ENCODE data around the gene DEGS2.

Gene DEGS2

DNA sequence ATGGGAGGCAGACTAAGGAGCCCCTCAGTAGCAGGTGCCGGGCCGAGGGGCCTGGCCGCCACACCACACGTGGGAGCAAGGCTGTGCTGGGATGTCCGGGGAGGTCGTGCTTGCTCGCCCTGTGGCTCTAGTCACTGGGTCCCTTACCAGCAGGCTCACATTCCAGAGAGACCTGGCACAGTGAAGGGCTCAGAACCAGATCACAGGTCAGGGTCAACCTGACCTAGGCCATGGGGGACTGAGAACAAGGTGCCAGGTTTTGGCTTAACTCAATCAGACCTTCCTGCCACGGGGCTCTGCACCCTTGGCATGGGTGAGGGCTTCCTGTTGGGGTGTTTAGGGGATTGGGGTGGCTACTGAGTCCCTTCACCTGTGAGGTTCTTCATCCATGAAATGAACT lies 22.3 kb downstream of the DEGS2 start:
- FAIRE-seq (no peak), DNase-seq (ENCODE audit: extremely low spot score, insufficient read length, low read depth) (no peak)

GRCh38 chr14:100135784-100136183 lies 23.7 kb downstream of the DEGS2 start:
- no peak for FAIRE-seq
- DNase-seq (ENCODE audit: extremely low spot score, insufficient read length, low read depth): no peak

- DNase-seq (ENCODE audit: extremely low spot score, insufficient read length, low read depth) (no peak), FAIRE-seq (no peak)
Measured at GRCh38 chr14:100135073-100135472, 24.4 kb downstream of the DEGS2 start.

- DNase-seq (ENCODE audit: extremely low spot score, insufficient read length, low read depth) (no peak), FAIRE-seq (no peak)
Measured at GRCh38 chr14:100134586-100134985, 24.9 kb downstream of the DEGS2 start.

GRCh38 chr14:100132903-100133510 lies 26.4 kb downstream of the DEGS2 start:
- no peak for FAIRE-seq
- no peak for DNase-seq (ENCODE audit: extremely low spot score, insufficient read length, low read depth)

- FAIRE-seq (no peak), DNase-seq (ENCODE audit: extremely low spot score, insufficient read length, low read depth) (no peak)
Measured at GRCh38 chr14:100132161-100132902, 27.1 kb downstream of the DEGS2 start.

DNA sequence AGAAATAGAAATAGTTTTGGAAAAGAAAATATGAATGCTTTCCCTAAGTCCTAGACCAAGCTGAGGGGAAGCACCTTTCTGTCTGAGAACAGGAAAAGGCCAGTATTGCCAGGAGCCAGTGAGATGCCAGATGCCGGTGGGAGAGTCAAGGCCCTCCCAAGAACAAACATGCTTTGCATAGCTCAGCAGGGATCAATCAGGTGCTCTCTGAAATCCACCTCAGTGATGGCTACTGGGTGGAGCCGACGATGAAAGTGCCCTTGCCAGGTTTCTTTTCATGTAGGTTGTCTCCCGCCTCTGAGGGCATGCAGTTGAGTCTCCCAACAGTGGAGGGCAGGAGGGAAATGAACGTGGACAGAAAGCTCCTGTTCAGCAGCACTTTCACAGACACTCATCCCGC lies 28.3 kb downstream of the DEGS2 start:
- FAIRE-seq (no peak), DNase-seq (ENCODE audit: extremely low spot score, insufficient read length, low read depth) (no peak)

DNA sequence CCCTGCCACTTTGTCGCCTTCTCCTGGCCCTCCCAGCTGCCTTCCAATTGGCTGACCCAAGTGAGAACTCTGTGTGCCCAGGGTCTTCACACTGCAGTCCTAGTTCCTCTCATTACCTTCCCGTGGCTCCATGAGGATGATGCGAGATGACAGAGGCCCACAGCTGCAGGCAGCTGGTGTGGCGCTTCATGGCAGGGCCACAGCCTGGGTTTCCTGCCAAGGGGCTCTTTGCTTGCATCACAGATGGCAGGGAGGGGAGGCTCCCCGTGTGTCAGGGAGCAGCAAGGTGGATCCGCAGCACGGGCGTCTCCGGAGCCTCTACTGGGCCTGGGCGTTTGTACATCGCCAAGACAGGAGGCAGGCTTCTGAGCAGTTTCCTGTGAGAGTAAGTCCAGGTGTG lies 28.9 kb downstream of the DEGS2 start:
- no peak for FAIRE-seq
- no peak for DNase-seq (ENCODE audit: extremely low spot score, insufficient read length, low read depth)

- no peak for FAIRE-seq
- no peak for DNase-seq (ENCODE audit: extremely low spot score, insufficient read length, low read depth)
Measured at GRCh38 chr14:100129161-100129589, 30.3 kb downstream of the DEGS2 start.

DNA sequence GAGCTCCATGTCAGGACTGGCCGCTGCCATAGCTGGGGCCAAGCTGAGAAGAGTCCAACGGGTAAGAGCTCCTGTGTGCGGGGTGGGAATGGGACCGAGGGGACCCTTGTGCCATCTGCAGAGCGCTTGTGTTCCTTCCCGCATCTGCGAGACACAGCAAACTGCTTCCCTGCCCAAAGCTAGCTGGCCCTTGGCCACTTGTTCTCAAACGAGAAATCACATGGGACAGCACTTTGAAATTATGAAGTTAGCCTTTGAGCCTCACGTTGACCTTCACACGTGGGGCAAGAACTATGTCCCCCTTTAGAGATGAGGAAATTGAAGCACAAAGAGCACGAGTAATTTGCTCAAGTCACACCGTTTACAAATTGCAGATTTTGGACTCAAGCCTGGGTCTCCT lies 30.8 kb downstream of the DEGS2 start:
- DNase-seq (ENCODE audit: extremely low spot score, insufficient read length, low read depth): no peak
- FAIRE-seq: no peak

DNA sequence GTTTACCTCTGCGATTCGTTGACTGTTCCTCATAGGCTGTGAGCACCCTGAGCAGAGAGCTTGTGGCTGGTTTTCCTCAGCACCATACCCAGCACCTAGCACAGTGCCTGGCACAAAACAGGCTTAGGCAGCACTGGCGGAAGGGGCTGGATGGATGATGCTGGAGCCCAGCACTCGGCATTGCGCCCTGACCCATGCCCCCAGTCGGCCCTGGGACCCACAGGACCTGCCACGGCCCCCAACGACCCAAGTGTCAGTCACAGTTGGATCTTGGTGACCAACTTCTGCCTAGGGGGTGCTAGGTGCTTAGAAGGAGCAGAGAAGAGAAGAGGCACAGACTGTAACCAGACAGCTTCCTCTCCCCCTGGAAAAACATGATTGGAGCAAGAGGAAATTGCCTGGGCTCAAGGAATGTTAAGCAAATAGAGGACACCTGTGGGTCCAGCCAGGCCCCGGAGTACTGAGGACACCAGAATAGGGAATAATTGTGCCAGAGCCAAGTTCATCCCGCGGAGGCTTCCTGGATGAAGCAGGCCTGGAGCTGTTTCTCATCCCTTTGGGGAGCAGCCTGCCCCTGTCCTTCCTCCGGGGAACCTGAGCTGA lies 31.5 kb downstream of the DEGS2 start:
- DNase-seq (ENCODE audit: extremely low spot score, insufficient read length, low read depth): no peak
- no peak for FAIRE-seq

DNA sequence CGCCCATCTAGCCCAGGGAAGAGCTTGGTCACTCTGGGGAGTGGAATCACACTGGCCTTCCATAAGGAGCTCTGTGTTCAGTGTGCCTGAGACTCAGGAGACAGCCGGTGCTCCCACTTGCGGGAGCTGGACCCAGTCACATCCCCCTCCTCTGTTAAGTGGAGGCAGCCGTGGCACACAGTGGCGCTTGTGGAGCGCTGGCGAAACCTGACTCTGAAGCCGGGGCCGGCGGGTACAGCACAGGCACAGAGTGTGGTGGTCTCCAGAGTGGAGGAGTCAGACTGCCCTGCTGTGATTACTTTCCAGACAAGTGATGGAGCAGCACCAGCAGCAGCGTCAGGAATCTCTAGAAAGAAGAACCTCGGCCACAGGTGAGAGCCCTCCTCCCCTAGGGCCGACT lies 33.0 kb downstream of the DEGS2 start:
- FAIRE-seq (no peak), DNase-seq (ENCODE audit: extremely low spot score, insufficient read length, low read depth) (no peak)

DNA sequence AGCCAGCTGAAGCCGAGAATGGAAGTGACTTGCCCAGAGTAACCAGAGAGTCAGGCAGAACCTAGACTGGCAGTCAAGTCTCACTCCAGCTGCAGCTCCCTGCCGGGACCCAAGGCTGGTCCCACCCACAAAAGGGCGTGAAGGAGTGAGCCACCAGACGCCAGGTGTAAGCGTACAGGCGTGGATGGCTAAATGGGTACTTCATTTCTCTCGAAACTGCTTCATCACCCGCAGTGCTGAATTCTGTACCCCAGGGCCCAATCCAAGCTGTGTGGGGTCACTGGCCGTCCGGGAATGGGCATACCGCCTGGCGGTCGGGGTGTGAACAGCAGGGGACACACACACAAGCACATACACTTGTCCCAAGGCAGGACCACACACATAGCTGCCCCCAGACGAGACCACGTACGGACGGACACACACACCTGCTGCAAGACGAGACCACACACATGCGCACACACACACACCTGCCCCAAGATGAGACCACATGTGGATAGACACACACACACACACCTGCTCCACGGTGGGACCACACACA lies 34.8 kb downstream of the DEGS2 start:
- FAIRE-seq (no peak), DNase-seq (ENCODE audit: extremely low spot score, insufficient read length, low read depth) (no peak)

GRCh38 chr14:100123618-100124017 lies 35.8 kb downstream of the DEGS2 start:
- no peak for DNase-seq (ENCODE audit: extremely low spot score, insufficient read length, low read depth)

GRCh38 chr14:100122481-100123223 lies 36.8 kb downstream of the DEGS2 start:
- FAIRE-seq (no peak), DNase-seq (ENCODE audit: extremely low spot score, insufficient read length, low read depth) (no peak)

More at GRCh38 chr14:100123618-100124017, 35.8 kb downstream of the DEGS2 start:
- FAIRE-seq: no peak

DNA sequence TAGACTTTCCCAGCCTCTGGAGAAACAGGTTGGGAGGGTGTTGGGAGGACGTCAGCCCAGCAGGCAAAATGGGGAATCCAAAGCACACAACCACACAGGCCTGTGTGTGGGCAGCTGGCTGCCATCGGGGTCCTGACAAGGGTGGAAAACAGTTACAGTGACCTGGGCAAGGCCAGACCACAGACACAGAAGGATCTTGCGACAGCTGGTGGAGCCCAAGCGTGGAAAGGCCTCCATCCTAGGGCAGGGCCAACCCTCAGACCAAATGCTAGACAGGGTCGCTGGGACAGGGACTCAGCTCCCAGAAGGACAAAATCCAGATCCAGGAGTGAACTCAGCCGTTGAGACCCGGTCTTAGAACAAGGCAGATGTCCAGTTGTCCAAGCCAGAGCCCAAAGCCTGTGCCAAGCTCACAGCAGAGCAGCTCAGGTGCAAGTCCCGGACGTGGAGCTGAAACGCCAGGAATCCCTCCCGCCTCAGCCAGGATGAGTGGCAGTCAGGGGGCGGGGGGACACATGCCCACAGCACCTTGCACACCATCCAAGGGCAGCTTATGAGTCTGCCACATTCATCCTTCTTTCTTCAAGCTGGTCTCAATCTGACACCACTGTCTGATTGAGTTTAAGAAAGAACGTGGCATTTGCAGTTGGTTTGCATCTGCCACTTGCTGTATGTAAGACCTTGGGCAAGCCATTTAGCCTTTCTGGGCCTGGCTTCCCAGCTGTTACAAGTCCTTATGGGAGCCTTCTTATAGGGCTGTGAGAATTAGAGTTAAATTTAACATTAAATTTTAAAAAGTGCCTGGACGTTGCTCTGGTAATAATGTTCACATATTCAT lies 37.6 kb downstream of the DEGS2 start:
- DNase-seq (ENCODE audit: extremely low spot score, insufficient read length, low read depth): no peak
- FAIRE-seq: no peak

- DNase-seq (ENCODE audit: extremely low spot score, insufficient read length, low read depth) (no peak), FAIRE-seq (no peak)
Measured at GRCh38 chr14:100120522-100121269, 38.7 kb downstream of the DEGS2 start.

DNA sequence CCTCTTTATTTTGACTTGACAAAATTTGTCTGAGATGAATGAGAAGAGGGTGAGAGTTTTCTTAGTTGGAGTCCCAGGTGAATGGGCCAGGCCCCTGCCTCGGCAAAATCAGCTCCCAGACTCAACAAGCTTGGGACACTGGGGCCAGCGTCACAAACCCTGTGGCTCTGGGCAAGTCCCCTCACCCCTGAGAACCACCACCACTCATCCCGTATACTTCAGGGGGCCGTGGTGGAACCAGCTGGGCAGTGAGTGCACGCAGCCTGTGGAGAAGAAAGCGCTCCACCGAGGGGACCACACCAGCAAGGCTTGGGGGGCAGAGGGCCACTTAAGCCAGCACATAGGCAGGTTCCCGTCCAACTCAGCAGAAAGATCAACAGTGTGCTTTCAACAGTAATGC lies 40.2 kb downstream of the DEGS2 start:
- no peak for FAIRE-seq
- no peak for DNase-seq (ENCODE audit: extremely low spot score, insufficient read length, low read depth)

- FAIRE-seq: no peak
- no peak for DNase-seq (ENCODE audit: extremely low spot score, insufficient read length, low read depth)
Measured at GRCh38 chr14:100118396-100119011, 40.9 kb downstream of the DEGS2 start.
